B cell (primary cell): Measurements from ENCODE around the gene ZNF420.

Experiments
- CTCF ChIP-seq: fragments of 200-600 bp; IDR thresholded peaks from one replicate; pipeline ENCODE4 v1.8.0; 2022; ENCODE audit warnings: antibody characterized with exemption, mild to moderate bottlenecking
- EZH2 ChIP-seq: IDR thresholded peaks from 2 replicates; pipeline ENCODE4 v1.6.1; 2012; ENCODE audit warnings: borderline replicate concordance, low read depth, mild to moderate bottlenecking, moderate library complexity, low read length; ENCODE audit not compliant: insufficient read depth, poor library complexity, severe bottlenecking

- TF ChIP-seq CTCF (no peak), EZH2 (no peak)
Measured at GRCh38 chr19:37160153-37160552, 81.9 kb downstream of the ZNF420 start.
